Coronary artery (tissue), 2 donors: ENCODE data around the gene FURIN.
"Not testable (repeated sequence)": the region's sequence is repeated elsewhere in the genome, so short reads cannot be mapped to it uniquely, and the experiment has no call there.

ENCODE experiments used
- DNase-seq: peaks from one replicate; pipeline ENCODE4 v3.0.0-alpha.2; 2017; ENCODE audit warnings: low spot score
- H3K27ac ChIP-seq, 2 donors: fragments of 200-600 bp; sonication (generic); one replicate each; pipeline ENCODE4 v1.5.1; 2016 to 2019
- H3K4me3 ChIP-seq: fragments of 200-600 bp; sonication (generic); 2 replicates; pipeline ENCODE4 v1.5.1; 2016; ENCODE audit warnings: mild to moderate bottlenecking, moderate library complexity
- TF ChIP-seq, protein P1 (sequence below): fragments of 200-600 bp; sonication (generic); IDR thresholded peaks from one replicate; pipeline ENCODE4 v1.5.1; 2019; ENCODE audit warnings: antibody characterized with exemption

FURIN gene

DNA sequence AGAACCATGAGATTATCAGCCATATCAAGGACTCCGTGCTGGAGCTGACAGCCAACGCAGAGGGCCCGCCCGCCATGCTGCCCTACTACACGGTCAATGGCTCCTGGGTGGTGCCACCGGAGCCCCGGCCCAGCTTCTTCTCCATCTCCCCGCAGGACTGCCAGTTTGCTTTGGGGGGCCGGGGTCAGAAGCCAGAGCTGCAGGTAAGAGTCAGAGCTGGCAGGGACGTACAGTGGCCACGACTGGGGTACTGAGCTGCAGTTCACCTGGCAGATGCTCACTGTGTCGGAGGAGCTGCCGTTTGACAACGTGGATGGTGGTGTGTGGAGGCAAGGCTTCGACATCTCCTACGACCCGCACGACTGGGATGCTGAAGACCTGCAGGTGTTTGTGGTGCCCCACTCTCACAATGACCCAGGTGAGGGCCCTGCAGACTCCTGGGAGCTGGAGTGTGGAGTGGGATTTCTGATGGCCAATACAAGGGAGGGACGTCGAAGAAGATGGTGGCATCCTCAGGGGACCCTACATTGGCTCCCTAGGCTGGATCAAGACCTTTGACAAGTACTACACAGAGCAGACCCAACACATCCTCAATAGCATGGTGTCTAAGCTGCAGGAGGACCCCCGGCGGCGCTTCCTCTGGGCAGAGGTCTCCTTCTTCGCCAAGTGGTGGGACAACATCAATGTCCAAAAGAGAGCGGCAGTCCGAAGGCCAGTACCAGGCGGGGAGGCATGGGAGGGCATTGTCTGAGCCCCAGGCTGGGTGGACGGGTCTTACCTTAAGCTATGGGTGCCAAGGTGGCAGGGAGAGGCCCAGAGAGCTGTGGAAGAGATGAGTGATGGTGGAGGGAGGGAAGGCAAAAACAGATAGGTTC lies 37.2 kb downstream of the FURIN start:
- no peak overlapping the region for H3K4me3 ChIP-seq
- DNase-seq: no peak
- H3K27ac ChIP-seq: no peak overlapping the region
- TF ChIP-seq, protein P1, sequence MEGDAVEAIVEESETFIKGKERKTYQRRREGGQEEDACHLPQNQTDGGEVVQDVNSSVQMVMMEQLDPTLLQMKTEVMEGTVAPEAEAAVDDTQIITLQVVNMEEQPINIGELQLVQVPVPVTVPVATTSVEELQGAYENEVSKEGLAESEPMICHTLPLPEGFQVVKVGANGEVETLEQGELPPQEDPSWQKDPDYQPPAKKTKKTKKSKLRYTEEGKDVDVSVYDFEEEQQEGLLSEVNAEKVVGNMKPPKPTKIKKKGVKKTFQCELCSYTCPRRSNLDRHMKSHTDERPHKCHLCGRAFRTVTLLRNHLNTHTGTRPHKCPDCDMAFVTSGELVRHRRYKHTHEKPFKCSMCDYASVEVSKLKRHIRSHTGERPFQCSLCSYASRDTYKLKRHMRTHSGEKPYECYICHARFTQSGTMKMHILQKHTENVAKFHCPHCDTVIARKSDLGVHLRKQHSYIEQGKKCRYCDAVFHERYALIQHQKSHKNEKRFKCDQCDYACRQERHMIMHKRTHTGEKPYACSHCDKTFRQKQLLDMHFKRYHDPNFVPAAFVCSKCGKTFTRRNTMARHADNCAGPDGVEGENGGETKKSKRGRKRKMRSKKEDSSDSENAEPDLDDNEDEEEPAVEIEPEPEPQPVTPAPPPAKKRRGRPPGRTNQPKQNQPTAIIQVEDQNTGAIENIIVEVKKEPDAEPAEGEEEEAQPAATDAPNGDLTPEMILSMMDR: no peak

DNA sequence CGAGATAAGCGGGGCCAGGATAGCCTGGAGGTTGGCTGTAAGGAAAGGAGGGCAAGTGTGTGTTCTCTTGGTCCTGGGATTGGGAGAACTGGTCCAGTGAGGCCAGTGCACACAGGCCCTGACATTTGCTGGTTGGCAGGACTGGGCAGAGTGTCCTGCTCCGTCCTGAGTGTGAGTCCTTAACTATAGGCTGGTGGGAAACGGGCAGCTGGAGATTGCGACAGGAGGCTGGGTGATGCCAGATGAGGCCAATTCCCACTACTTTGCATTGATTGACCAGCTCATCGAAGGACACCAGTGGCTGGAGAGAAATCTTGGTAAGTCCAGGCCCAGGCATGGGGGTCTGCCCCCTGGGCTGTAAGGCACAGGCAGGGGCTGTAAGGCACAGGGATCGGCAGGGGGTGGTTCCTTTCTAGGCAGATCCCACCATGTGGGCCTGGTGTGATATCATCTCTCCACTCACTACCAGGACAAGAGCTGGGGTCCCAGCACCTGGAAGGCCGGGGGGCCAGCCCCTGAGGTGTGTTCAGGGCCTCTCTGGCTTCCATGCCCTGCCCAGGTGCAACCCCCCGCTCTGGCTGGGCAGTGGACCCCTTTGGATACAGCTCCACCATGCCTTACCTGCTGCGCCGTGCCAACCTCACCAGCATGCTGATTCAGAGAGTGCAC lies 37.9 kb downstream of the FURIN start:
- no peak overlapping the region for H3K27ac ChIP-seq

DNA sequence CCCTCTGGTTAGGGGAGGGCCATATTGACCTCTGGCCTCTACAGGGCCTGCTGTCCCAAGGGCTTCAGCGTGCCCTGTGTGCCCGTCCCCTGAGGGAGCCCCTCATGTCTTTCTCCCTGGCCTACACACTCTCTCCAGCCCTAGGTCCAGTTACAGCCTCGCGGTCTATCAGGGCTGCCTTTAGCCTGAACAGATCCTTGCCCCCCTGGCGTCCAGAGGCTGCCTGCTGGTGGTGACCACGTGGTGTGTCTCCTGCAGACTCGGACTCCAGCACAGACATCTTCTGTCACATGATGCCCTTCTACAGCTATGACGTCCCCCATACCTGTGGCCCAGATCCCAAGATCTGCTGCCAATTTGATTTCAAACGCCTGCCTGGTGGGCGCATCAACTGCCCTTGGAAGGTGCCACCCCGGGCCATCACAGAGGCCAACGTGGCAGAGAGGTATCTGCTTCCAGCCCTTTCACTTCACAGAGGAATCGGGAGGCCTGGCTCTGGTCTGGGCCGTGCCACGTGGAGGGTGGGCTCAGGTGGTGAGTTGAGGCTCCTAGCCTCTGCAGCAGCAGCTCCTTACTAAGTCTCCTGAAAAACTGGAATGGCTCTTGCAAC lies 38.8 kb downstream of the FURIN start:
- Histone ChIP-seq H3K4me3 (no peak overlapping the region), H3K27ac (peak overlapping the region in 1 of 2 donors; percentile 61)
- TF ChIP-seq, protein P1: no peak
- DNase-seq: no peak

More for the DNA sequence above, 37.9 kb downstream of the FURIN start:
- DNase-seq: no peak
- TF ChIP-seq, protein P1: no peak
- H3K4me3 ChIP-seq: no peak overlapping the region

DNA sequence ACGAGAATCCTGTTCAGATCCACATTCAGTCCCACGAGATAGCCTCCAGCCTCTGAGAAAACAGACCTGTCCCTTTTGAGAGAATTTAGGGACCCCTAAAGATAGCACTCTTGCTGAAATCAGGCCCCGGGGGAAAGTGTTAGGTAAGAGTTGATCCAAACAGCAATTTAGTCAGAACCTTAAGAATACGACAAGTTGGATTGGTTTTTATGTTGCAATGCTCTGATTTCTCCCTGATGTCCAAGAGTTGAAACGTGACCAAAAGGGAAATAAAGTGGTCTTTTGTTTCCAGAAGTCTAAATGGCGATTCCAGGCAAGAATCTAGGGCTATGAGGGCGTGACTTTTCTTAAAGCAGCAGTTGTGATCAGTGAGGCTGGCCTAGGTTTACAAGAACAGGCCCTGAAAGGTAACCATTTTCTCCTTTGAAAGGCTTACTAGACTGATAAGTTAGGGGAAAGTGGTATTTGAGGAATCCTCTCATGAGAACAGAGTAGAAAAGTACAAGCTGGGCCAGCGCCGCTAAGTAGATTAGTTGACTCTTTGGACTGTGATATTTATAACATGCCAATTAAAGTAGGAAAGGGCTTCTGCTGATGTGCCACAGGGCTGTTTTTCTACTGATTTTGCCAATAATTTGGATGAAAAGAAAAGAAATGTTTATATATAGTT lies 39.6 kb downstream of the FURIN start:
- H3K4me3 ChIP-seq: no peak overlapping the region
- H3K27ac ChIP-seq: peak overlapping the region in 1 of 2 donors; percentile 61
- TF ChIP-seq, protein P1: no peak
- no peak for DNase-seq

DNA sequence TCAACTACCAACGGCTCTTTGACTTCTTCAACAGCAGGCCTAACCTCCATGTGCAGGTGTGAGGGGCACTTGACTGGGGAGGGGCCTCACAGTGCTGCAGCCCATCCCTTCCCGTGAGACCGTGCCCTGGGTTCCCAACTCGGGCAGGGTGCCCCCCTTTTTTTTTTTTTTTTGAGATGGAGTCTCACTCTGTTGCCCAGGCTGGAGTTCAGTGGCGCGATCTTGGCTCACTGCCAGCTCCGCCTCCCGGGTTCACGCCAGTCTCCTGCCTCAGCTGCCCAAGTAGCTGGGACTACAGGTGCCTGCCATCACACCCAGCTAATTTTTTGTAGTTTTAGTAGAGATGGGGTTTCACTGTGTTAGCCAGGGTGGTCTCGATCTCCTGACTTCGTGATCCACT lies 41.1 kb downstream of the FURIN start:
- not testable (repeated sequence) for H3K4me3 ChIP-seq, H3K27ac ChIP-seq, DNase-seq

DNA sequence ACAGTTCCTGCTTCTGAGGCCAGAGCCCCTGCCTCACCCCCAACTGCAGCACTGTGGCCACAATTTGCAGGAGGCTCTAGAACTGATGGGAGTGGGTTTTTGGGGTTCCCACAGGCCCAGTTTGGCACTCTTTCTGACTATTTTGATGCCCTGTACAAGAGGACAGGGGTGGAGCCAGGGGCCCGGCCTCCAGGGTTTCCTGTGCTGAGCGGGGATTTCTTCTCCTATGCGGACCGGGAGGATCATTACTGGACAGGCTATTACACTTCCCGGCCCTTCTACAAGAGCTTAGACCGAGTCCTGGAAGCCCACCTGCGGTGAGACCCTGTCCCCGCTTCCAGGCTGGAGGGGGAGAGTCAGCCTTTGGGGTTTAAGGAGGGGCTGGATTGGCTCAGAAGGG lies 41.6 kb downstream of the FURIN start:
- TF ChIP-seq, protein P1: no peak
- no peak overlapping the region for H3K27ac ChIP-seq

More for the DNA sequence above, 41.6 kb downstream of the FURIN start:
- no peak overlapping the region for H3K4me3 ChIP-seq
- no peak for DNase-seq
